OCI-LY3 (cell line): ENCODE results near the gene SNED1.

Experiments
- H2AFZ ChIP-seq: fragments of 200-600, 300-600 bp; shearing (Covaris generic); 2 replicates; pipeline ENCODE4 v1.6.0; 2014; ENCODE audit warnings: antibody characterized with exemption, low read depth, low read length
- H3K27ac ChIP-seq: fragments of 200-600, 300-600 bp; sonication (generic); 2 replicates; pipeline ENCODE4 v1.5.1; 2014; ENCODE audit warnings: mild to moderate bottlenecking, low read length, moderate library complexity, mixed read lengths
- H3K27me3 ChIP-seq: fragments of 200-600, 300-600 bp; sonication (generic); 2 replicates; pipeline ENCODE4 v1.6.1; 2014; ENCODE audit warnings: low read depth, low read length, mixed read lengths
- H3K36me3 ChIP-seq: fragments of 200-600, 300-600 bp; sonication (generic); replicated peaks from 2 replicates; pipeline ENCODE3; 2014; ENCODE audit warnings: low read depth, low read length, mixed read lengths
- H3K4me1 ChIP-seq: fragments of 300-600, 200-600 bp; sonication (generic); 2 replicates; pipeline ENCODE4 v1.6.1; 2014; ENCODE audit warnings: low read length, mixed read lengths
- H3K4me2 ChIP-seq: fragments of 200-600, 300-600 bp; sonication (generic); 2 replicates; pipeline ENCODE4 v1.6.1; 2014; ENCODE audit warnings: low read length, mixed read lengths
- H3K4me3 ChIP-seq: fragments of 300-600, 200-600 bp; sonication (generic); 2 replicates; pipeline ENCODE4 v1.5.1; 2014; ENCODE audit warnings: antibody characterized with exemption, mild to moderate bottlenecking, low read length, moderate library complexity
- H3K79me2 ChIP-seq: fragments of 300-600, 200-600 bp; shearing (Covaris generic); 2 replicates; pipeline ENCODE4 v1.6.1; 2014; ENCODE audit warnings: mild to moderate bottlenecking, low read length, mixed read lengths
- H3K9ac ChIP-seq: fragments of 300-600, 200-600 bp; shearing (Covaris generic); 2 replicates; pipeline ENCODE4 v1.6.0; 2014; ENCODE audit warnings: mild to moderate bottlenecking, low read length, moderate library complexity
- H3K9me3 ChIP-seq: fragments of 200-600, 300-600 bp; shearing (Covaris generic); 2 replicates; pipeline ENCODE4 v1.6.1; 2014; ENCODE audit warnings: low read length, mixed read lengths; ENCODE audit not compliant: insufficient read depth
- H4K20me1 ChIP-seq: fragments of 200-600, 300-600 bp; sonication (generic); 2 replicates; pipeline ENCODE4 v1.6.1; 2016; ENCODE audit warnings: low read length, mixed read lengths; ENCODE audit not compliant: insufficient read depth
- EZH2phosphoT487 ChIP-seq: fragments of 200-600 bp; shearing (Covaris generic); IDR thresholded peaks from 2 replicates; pipeline ENCODE4 v1.6.1; 2018; ENCODE audit warnings: antibody characterized with exemption, mixed run types, low read depth
- TF ChIP-seq, protein P1 (sequence below): fragments of 200-600, 300-600 bp; sonication (generic); IDR thresholded peaks from 2 replicates; pipeline ENCODE4 v1.5.1; 2014; ENCODE audit warnings: antibody characterized with exemption, low read length, low read depth

The SNED1 gene

DNA sequence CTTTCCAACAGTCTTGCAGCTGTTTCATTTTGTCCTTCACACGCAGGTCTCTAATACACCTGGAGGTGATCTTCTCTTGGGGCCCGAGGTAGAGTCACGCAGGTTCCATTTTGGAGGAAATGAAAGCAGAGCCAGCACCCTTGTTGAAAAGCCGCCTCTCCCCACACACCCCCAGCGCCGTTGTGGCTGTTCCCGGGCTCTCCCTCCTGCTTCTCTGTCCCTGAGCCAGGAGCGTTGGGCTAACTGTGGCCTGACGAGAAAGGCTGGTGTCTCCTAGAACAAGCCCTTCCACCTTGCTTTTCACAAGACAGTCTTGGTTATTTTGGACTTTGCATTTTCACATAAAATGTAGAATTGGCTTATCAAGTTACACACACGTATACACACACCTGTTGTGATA is 16.3 kb downstream of the SNED1 start:
- H3K4me2 ChIP-seq: no peak overlapping the region
- H3K27ac ChIP-seq: no peak overlapping the region
- H2AFZ ChIP-seq: no peak overlapping the region
- H3K9me3 ChIP-seq: no peaks in the 10 kb centered on the region
- no peaks in the 10 kb centered on the region for H3K4me1 ChIP-seq
- no peak overlapping the region for H3K4me3 ChIP-seq
- no peaks in the 10 kb centered on the region for H4K20me1 ChIP-seq
- H3K9ac ChIP-seq: no peak overlapping the region
- H3K27me3 ChIP-seq: no peaks in the 10 kb centered on the region
- H3K79me2 ChIP-seq: no peaks in the 10 kb centered on the region
- H3K36me3 ChIP-seq: no peaks in the 10 kb centered on the region
- TF ChIP-seq, protein P1, sequence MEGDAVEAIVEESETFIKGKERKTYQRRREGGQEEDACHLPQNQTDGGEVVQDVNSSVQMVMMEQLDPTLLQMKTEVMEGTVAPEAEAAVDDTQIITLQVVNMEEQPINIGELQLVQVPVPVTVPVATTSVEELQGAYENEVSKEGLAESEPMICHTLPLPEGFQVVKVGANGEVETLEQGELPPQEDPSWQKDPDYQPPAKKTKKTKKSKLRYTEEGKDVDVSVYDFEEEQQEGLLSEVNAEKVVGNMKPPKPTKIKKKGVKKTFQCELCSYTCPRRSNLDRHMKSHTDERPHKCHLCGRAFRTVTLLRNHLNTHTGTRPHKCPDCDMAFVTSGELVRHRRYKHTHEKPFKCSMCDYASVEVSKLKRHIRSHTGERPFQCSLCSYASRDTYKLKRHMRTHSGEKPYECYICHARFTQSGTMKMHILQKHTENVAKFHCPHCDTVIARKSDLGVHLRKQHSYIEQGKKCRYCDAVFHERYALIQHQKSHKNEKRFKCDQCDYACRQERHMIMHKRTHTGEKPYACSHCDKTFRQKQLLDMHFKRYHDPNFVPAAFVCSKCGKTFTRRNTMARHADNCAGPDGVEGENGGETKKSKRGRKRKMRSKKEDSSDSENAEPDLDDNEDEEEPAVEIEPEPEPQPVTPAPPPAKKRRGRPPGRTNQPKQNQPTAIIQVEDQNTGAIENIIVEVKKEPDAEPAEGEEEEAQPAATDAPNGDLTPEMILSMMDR: no peak
- no peak for TF ChIP-seq EZH2phosphoT487

DNA sequence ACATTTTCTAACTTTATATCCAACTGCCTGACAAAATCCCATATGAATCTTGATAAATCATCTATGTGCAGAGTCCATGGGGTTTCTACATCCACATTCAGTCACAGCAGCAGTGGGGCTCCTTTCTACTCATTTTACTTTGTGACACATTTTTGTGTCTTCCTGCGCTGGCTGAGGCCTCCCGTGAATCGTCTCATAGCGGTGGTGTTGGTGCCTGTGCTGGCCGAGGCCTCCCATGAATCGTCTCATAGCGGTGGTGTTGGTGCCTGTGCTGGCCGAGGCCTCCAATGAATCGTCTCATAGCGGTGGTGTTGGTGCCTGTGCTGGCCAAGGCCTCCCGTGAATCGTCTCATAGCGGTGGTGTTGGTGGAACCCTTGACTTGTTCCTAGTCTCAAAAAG is 17.0 kb downstream of the SNED1 start:
- H3K4me3 ChIP-seq: no peak overlapping the region
- H3K79me2 ChIP-seq: no peaks in the 10 kb centered on the region
- no peaks in the 10 kb centered on the region for H4K20me1 ChIP-seq
- TF ChIP-seq EZH2phosphoT487: no peak
- TF ChIP-seq, protein P1: no peak
- H3K9ac ChIP-seq: no peak overlapping the region
- no peaks in the 10 kb centered on the region for H3K27me3 ChIP-seq
- no peaks in the 10 kb centered on the region for H3K4me1 ChIP-seq
- no peaks in the 10 kb centered on the region for H3K9me3 ChIP-seq
- H2AFZ ChIP-seq: no peak overlapping the region
- no peaks in the 10 kb centered on the region for H3K36me3 ChIP-seq
- no peak overlapping the region for H3K4me2 ChIP-seq
- no peak overlapping the region for H3K27ac ChIP-seq

DNA sequence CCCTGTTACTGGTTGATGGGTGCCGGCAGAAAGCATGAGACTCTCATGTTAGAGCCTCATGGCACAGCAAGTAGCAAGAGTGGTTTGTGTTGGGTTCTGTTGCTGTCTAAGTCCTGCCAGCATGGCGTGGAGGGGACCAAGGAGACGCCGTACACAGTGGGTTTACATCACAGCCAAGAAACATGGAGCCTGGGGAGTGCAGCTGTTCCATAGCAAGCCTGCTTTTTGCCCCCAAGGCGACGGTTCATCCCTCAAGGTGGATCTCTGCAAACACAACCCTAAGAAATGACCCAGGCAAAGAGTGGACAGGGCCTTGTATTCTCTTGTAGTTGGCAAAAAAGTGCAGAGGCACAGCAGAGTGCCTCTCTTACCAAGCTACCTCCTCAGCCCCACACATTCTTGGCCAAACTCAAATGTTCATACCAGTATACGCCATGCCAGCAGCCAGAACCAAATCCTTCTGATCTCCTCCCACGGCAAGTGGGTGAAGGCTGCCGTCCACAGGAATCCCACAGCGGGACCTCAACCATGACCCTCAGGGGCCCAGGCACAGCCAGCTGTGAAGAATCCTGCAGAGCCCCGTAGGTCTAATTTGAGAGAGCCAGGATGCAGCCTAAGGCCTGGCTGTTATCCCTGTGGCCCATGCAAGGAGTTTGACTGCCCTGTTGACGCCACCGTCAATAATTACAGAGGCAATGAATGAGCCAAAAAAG is 19.0 kb downstream of the SNED1 start:
- H3K9ac ChIP-seq: no peak overlapping the region
- H3K4me2 ChIP-seq: no peak overlapping the region
- H2AFZ ChIP-seq: no peak overlapping the region
- no peak for TF ChIP-seq EZH2phosphoT487
- TF ChIP-seq, protein P1: no peak
- H3K79me2 ChIP-seq: no peaks in the 10 kb centered on the region
- no peaks in the 10 kb centered on the region for H3K36me3 ChIP-seq
- no peak overlapping the region for H3K27ac ChIP-seq
- no peaks in the 10 kb centered on the region for H3K9me3 ChIP-seq
- H4K20me1 ChIP-seq: no peaks in the 10 kb centered on the region
- H3K27me3 ChIP-seq: no peaks in the 10 kb centered on the region
- H3K4me1 ChIP-seq: no peaks in the 10 kb centered on the region
- H3K4me3 ChIP-seq: no peak overlapping the region

DNA sequence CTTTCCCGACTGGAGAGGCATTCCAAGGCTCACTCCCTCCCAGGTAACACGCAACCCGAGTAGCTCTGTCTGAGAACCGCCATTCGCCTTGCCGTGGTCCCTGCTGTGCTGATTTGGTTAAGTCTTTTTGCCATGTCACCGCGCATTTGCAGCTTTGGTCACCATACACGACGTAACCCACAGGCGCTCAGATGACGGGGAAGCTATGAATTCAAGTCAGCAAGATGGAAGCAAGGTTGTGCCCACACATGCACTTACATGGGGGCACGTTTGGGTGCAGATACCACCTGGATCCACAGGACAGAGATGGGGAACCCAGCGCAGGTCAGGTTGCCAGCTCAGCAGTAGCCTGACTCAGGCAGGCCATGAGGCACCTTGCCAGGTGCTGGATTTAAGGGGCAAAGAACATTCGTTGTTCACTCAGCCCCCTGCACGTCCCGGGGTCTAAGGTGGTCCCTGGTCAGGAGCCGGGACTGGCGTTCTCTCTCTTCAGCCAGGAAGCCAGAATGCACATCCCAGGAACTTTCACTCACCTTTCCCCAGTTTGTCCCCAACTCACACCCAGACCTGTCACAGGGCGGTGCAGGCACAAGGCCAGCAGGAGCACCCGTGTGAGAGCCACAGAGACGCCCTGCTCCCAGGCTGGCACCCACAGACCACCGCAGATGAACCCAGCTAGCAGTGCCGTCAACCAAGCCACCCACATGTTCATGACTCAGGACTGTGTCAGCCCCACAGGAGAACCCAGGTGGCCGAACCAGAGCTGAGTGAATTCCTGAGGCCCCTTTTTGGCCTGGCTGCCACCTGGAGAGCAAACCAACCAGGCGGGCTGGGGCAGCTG is 19.9 kb downstream of the SNED1 start:
- H3K4me1 ChIP-seq: no peaks in the 10 kb centered on the region
- H2AFZ ChIP-seq: no peak overlapping the region
- H3K9me3 ChIP-seq: no peaks in the 10 kb centered on the region
- H3K27me3 ChIP-seq: no peaks in the 10 kb centered on the region
- TF ChIP-seq, protein P1: no peak
- no peak for TF ChIP-seq EZH2phosphoT487
- H3K79me2 ChIP-seq: no peaks in the 10 kb centered on the region
- no peaks in the 10 kb centered on the region for H4K20me1 ChIP-seq
- no peak overlapping the region for H3K27ac ChIP-seq
- no peak overlapping the region for H3K4me3 ChIP-seq
- no peak overlapping the region for H3K4me2 ChIP-seq
- no peak overlapping the region for H3K9ac ChIP-seq
- H3K36me3 ChIP-seq: no peaks in the 10 kb centered on the region
